HG02623 (cell line): ENCODE results near the gene GMPR2.
"Not testable (repeated sequence)": the region's sequence is repeated elsewhere in the genome, so short reads cannot be mapped to it uniquely, and the experiment has no call there.

Experiments
- ATAC-seq: cut with Tn5 transposase; IDR thresholded peaks from one replicate; pipeline ENCODE4 v1.9.1; 2021; ENCODE audit warnings: moderate library complexity; ENCODE audit not compliant: unreplicated experiment

The GMPR2 gene

GRCh38 chr14:24198814-24199524 lies 33.8 kb upstream of the GMPR2 start:
- no peak for ATAC-seq

- ATAC-seq, result not testable (repeated sequence)
These were observed 30.2 kb upstream of the GMPR2 start for GRCh38 chr14:24202538-24202937.

GRCh38 chr14:24203249-24203886 lies 29.4 kb upstream of the GMPR2 start:
- not testable (repeated sequence) for ATAC-seq

- ATAC-seq, result no peak
These were observed 28.3 kb upstream of the GMPR2 start for GRCh38 chr14:24204163-24205146.

- ATAC-seq, result no peak
These were observed 26.2 kb upstream of the GMPR2 start for GRCh38 chr14:24206260-24207103.

- no peak for ATAC-seq
These were observed 25.6 kb upstream of the GMPR2 start for GRCh38 chr14:24207104-24207551.

GRCh38 chr14:24207625-24208024 lies 25.1 kb upstream of the GMPR2 start:
- no peak for ATAC-seq

- ATAC-seq, result no peak
These were observed 21.4 kb upstream of the GMPR2 start for GRCh38 chr14:24211311-24211710.

- peak; percentile 68 for ATAC-seq
These were observed 19.5 kb upstream of the GMPR2 start, which contains the start of gene CHMP4A for GRCh38 chr14:24212924-24213865. Gene CHMP4A (minus strand): TSS chr14:24213488. CDS start chr14:24213439, 49 bp downstream.

GRCh38 chr14:24213866-24214662 lies 18.7 kb upstream of the GMPR2 start:
- no peak for ATAC-seq

- ATAC-seq, result peak; percentile 65
These were observed 17.0 kb upstream of the GMPR2 start, which contains the start of gene MDP1 for GRCh38 chr14:24215495-24216344. Gene MDP1 (minus strand): TSS chr14:24216066. CDS start chr14:24215955, 111 bp downstream.

GRCh38 chr14:24216345-24216699 lies 16.4 kb upstream of the GMPR2 start:
- ATAC-seq, result no peak

- ATAC-seq, result not testable (repeated sequence)
These were observed 15.9 kb upstream of the GMPR2 start for GRCh38 chr14:24216876-24217275.

- no peak for ATAC-seq
These were observed 13.6 kb upstream of the GMPR2 start for GRCh38 chr14:24219080-24219479.

GRCh38 chr14:24219521-24219920 lies 13.2 kb upstream of the GMPR2 start:
- no peak for ATAC-seq

GRCh38 chr14:24222987-24223386 lies 9.7 kb upstream of the GMPR2 start:
- not testable (repeated sequence) for ATAC-seq

GRCh38 chr14:24224618-24225071 lies 8.1 kb upstream of the GMPR2 start:
- no peak for ATAC-seq
